ENCODE results near the gene SPEM3.

The SPEM3 gene

GRCh38 chr17:7409716-7410115 is 18.9 kb upstream of the SPEM3 start:
- ATAC-seq, result no peak
- no peak for TF ChIP-seq ZC3H10 (CRISPR knock-in tag; IDR thresholded peaks at IDR 0.05)
- TF ChIP-seq BACH2 (CRISPR knock-in tag; IDR thresholded peaks at IDR 0.05; ENCODE audit: borderline replicate concordance), result no peak
- no peak for TF ChIP-seq PATZ1 (CRISPR knock-in tag; IDR thresholded peaks at IDR 0.05; ENCODE audit: borderline replicate concordance)
- no peak for TF ChIP-seq ZNF70 (CRISPR knock-in tag; IDR thresholded peaks at IDR 0.05)
- TF ChIP-seq, protein P1, sequence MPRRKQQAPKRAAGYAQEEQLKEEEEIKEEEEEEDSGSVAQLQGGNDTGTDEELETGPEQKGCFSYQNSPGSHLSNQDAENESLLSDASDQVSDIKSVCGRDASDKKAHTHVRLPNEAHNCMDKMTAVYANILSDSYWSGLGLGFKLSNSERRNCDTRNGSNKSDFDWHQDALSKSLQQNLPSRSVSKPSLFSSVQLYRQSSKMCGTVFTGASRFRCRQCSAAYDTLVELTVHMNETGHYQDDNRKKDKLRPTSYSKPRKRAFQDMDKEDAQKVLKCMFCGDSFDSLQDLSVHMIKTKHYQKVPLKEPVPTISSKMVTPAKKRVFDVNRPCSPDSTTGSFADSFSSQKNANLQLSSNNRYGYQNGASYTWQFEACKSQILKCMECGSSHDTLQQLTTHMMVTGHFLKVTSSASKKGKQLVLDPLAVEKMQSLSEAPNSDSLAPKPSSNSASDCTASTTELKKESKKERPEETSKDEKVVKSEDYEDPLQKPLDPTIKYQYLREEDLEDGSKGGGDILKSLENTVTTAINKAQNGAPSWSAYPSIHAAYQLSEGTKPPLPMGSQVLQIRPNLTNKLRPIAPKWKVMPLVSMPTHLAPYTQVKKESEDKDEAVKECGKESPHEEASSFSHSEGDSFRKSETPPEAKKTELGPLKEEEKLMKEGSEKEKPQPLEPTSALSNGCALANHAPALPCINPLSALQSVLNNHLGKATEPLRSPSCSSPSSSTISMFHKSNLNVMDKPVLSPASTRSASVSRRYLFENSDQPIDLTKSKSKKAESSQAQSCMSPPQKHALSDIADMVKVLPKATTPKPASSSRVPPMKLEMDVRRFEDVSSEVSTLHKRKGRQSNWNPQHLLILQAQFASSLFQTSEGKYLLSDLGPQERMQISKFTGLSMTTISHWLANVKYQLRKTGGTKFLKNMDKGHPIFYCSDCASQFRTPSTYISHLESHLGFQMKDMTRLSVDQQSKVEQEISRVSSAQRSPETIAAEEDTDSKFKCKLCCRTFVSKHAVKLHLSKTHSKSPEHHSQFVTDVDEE (CRISPR knock-in tag; IDR thresholded peaks at IDR 0.05), result no peak
- no peak for TF ChIP-seq ZFP30 (CRISPR knock-in tag; IDR thresholded peaks at IDR 0.05)
- TF ChIP-seq GLIS3 (CRISPR knock-in tag; IDR thresholded peaks at IDR 0.05), result no peak
- TF ChIP-seq OSR1 (CRISPR knock-in tag; IDR thresholded peaks at IDR 0.05), result no peak
- TF ChIP-seq ZNF565 (CRISPR knock-in tag; conservative IDR thresholded peaks at IDR 0.05; ENCODE audit: low read depth), result no peak

- ATAC-seq, result no peak
- TF ChIP-seq CSRNP3 (CRISPR knock-in tag; IDR thresholded peaks at IDR 0.05), result no peak
- no peak for TF ChIP-seq ISL1 (CRISPR knock-in tag; IDR thresholded peaks at IDR 0.05)
- no peak for TF ChIP-seq GLIS3 (CRISPR knock-in tag; IDR thresholded peaks at IDR 0.05)
- no peak for TF ChIP-seq SNAI2 (CRISPR knock-in tag; IDR thresholded peaks at IDR 0.05)
- TF ChIP-seq ZNF565 (CRISPR knock-in tag; conservative IDR thresholded peaks at IDR 0.05; ENCODE audit: low read depth), result no peak
- TF ChIP-seq, protein P1 (CRISPR knock-in tag; IDR thresholded peaks at IDR 0.05), result no peak
- TF ChIP-seq PATZ1 (CRISPR knock-in tag; IDR thresholded peaks at IDR 0.05; ENCODE audit: borderline replicate concordance), result no peak
- no peak for TF ChIP-seq ZNF8 (CRISPR knock-in tag; IDR thresholded peaks at IDR 0.05)
- TF ChIP-seq ESRRG (CRISPR knock-in tag; IDR thresholded peaks at IDR 0.05), result no peak
- TF ChIP-seq ZC3H10 (CRISPR knock-in tag; IDR thresholded peaks at IDR 0.05), result no peak
- TF ChIP-seq ARNTL (CRISPR knock-in tag; IDR thresholded peaks at IDR 0.05; ENCODE audit: borderline replicate concordance, low read depth), result no peak
- TF ChIP-seq ZFP30 (CRISPR knock-in tag; IDR thresholded peaks at IDR 0.05), result no peak
- TF ChIP-seq, protein P2, sequence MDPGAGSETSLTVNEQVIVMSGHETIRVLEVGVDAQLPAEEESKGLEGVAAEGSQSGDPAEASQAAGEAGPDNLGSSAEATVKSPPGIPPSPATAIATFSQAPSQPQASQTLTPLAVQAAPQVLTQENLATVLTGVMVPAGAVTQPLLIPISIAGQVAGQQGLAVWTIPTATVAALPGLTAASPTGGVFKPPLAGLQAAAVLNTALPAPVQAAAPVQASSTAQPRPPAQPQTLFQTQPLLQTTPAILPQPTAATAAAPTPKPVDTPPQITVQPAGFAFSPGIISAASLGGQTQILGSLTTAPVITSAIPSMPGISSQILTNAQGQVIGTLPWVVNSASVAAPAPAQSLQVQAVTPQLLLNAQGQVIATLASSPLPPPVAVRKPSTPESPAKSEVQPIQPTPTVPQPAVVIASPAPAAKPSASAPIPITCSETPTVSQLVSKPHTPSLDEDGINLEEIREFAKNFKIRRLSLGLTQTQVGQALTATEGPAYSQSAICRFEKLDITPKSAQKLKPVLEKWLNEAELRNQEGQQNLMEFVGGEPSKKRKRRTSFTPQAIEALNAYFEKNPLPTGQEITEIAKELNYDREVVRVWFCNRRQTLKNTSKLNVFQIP (CRISPR knock-in tag; IDR thresholded peaks at IDR 0.05; ENCODE audit: borderline replicate concordance, low read depth), result no peak
- TF ChIP-seq ZNF70 (CRISPR knock-in tag; IDR thresholded peaks at IDR 0.05), result no peak
- no peak for TF ChIP-seq ZFP3 (CRISPR knock-in tag; IDR thresholded peaks at IDR 0.05)
- TF ChIP-seq CSDC2 (CRISPR knock-in tag; IDR thresholded peaks at IDR 0.05), result no peak
- TF ChIP-seq, protein P3, sequence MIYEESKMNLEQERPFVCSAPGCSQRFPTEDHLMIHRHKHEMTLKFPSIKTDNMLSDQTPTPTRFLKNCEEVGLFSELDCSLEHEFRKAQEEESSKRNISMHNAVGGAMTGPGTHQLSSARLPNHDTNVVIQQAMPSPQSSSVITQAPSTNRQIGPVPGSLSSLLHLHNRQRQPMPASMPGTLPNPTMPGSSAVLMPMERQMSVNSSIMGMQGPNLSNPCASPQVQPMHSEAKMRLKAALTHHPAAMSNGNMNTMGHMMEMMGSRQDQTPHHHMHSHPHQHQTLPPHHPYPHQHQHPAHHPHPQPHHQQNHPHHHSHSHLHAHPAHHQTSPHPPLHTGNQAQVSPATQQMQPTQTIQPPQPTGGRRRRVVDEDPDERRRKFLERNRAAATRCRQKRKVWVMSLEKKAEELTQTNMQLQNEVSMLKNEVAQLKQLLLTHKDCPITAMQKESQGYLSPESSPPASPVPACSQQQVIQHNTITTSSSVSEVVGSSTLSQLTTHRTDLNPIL (CRISPR knock-in tag; IDR thresholded peaks at IDR 0.05; ENCODE audit: low read depth), result no peak
- TF ChIP-seq OSR1 (CRISPR knock-in tag; IDR thresholded peaks at IDR 0.05), result no peak
These were observed 17.8 kb upstream of the SPEM3 start for GRCh38 chr17:7410634-7411426.
